HEK293 (cell line): Measurements from ENCODE around the gene SAMD4B.
"Not testable (repeated sequence)": the region's sequence is repeated elsewhere in the genome, so short reads cannot be mapped to it uniquely, and the experiment has no call there.

ENCODE experiments used
- IKZF3 ChIP-seq: fragments of 450-650 bp; IDR thresholded peaks from 2 replicates; pipeline ENCODE4 v1.5.0; 2018; ENCODE audit warnings: missing biosample characterization, mild to moderate bottlenecking, missing genetic modification characterization, moderate library complexity
- YY1 ChIP-seq: fragments of 450-650 bp; formaldehyde crosslinking; IDR thresholded peaks from 2 replicates; pipeline ENCODE4 v1.5.1; 2018; ENCODE audit warnings: missing biosample characterization, missing genetic modification characterization
- ZNF138 ChIP-seq: fragments of 450-650 bp; formaldehyde crosslinking; IDR thresholded peaks from 2 replicates; pipeline ENCODE4 v1.5.1; 2016; ENCODE audit warnings: missing biosample characterization, missing genetic modification characterization, borderline replicate concordance
- TF ChIP-seq, protein P1 (sequence below): fragments of 450-650 bp; formaldehyde crosslinking; IDR thresholded peaks from 2 replicates; pipeline ENCODE4 v1.5.1; 2016; ENCODE audit warnings: missing biosample characterization, missing genetic modification characterization
- TF ChIP-seq, protein P2 (sequence below): fragments of 450-650 bp; formaldehyde crosslinking; IDR thresholded peaks from 2 replicates; pipeline ENCODE4; 2016; ENCODE audit warnings: missing biosample characterization, missing genetic modification characterization

- not testable (repeated sequence) for TF ChIP-seq YY1, IKZF3, ZNF138 (tag by site-specific recombination)
- TF ChIP-seq, protein P1, sequence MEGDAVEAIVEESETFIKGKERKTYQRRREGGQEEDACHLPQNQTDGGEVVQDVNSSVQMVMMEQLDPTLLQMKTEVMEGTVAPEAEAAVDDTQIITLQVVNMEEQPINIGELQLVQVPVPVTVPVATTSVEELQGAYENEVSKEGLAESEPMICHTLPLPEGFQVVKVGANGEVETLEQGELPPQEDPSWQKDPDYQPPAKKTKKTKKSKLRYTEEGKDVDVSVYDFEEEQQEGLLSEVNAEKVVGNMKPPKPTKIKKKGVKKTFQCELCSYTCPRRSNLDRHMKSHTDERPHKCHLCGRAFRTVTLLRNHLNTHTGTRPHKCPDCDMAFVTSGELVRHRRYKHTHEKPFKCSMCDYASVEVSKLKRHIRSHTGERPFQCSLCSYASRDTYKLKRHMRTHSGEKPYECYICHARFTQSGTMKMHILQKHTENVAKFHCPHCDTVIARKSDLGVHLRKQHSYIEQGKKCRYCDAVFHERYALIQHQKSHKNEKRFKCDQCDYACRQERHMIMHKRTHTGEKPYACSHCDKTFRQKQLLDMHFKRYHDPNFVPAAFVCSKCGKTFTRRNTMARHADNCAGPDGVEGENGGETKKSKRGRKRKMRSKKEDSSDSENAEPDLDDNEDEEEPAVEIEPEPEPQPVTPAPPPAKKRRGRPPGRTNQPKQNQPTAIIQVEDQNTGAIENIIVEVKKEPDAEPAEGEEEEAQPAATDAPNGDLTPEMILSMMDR (tag by site-specific recombination): not testable (repeated sequence)
- TF ChIP-seq, protein P2, sequence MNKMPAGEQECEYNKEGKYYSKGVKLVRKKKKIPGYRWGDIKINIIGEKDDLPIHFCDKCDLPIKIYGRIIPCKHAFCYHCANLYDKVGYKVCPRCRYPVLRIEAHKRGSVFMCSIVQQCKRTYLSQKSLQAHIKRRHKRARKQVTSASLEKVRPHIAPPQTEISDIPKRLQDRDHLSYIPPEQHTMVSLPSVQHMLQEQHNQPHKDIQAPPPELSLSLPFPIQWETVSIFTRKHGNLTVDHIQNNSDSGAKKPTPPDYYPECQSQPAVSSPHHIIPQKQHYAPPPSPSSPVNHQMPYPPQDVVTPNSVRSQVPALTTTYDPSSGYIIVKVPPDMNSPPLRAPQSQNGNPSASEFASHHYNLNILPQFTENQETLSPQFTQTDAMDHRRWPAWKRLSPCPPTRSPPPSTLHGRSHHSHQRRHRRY (tag by site-specific recombination): not testable (repeated sequence)
Observed at GRCh38 chr19:39332738-39333137, 9.5 kb upstream of the SAMD4B start.
